Naive thymus-derived CD4-positive, alpha-beta T cell (primary cell): Measurements from ENCODE around the gene F13A1. TPM values are rescaled to one million over a fixed set of nuclear protein-coding genes. Genes with fewer than 3 reads are reported as not detected.
"Not testable (repeated sequence)": the region's sequence is repeated elsewhere in the genome, so short reads cannot be mapped to it uniquely, and the experiment has no call there.

Source experiments
- ATAC-seq: fragments of 150-1000 bp; cut with Tn5 transposase; 2 replicates; pipeline ENCODE4 v1.10.0; 2021; ENCODE audit warnings: mild to moderate bottlenecking, moderate library complexity
- CTCF ChIA-PET: fragments of 350-600 bp; sonication (Branson Sonifier 250); formaldehyde crosslinking; loops from one replicate; lab custom pipeline; 2021; ENCODE audit warnings: antibody characterized with exemption; lab: Charles Lee
- POLR2A ChIA-PET: fragments of 350-600 bp; sonication (Branson Sonifier 250); formaldehyde crosslinking; loops from one replicate; lab custom pipeline; 2021; ENCODE audit warnings: antibody characterized with exemption, inconsistent platforms; lab: Charles Lee
- DNase-seq, 9 donors: peaks; one replicate each; pipeline versions ENCODE4 v3.0.0 to v3.0.0-alpha.2; 2020 to 2022; ENCODE audit warnings: mixed read lengths in 1 of 9
- H3K27ac ChIP-seq: one replicate; pipeline ENCODE4 v1.7.0; 2013; ENCODE audit warnings: mild to moderate bottlenecking, low read depth, low read length, moderate library complexity
- H3K27me3 ChIP-seq, 2 donors: one replicate each; pipeline ENCODE4 v1.7.0; 2013; ENCODE audit warnings: low read length in 2 of 2, mild to moderate bottlenecking in 2 of 2, moderate library complexity in 2 of 2; ENCODE audit not compliant: control insufficient read depth in 2 of 2, insufficient read depth in 2 of 2
- H3K36me3 ChIP-seq, 3 experiments: 1 replicate in 2 of 3; 2 replicates in 1 of 3; pipeline ENCODE4 v1.7.0; 2013; ENCODE audit warnings: low read length in 3 of 3, mild to moderate bottlenecking in 3 of 3, moderate library complexity in 1 of 3; ENCODE audit not compliant: insufficient read depth in 3 of 3, control insufficient read depth in 2 of 3
- H3K4me1 ChIP-seq, 2 donors: one replicate each; pipeline ENCODE4 v1.7.0; 2013; ENCODE audit warnings: low read length in 2 of 2, mild to moderate bottlenecking in 2 of 2, moderate library complexity in 1 of 2; ENCODE audit not compliant: control insufficient read depth in 2 of 2, insufficient read depth in 2 of 2
- H3K4me3 ChIP-seq: 2 replicates; pipeline ENCODE4 v1.7.0; 2013; ENCODE audit warnings: mild to moderate bottlenecking, low read length
- H3K9me3 ChIP-seq, 3 experiments: 1 replicate in 2 of 3; 2 replicates in 1 of 3; pipeline ENCODE4 v1.7.0; 2013; ENCODE audit warnings: low read length in 3 of 3; ENCODE audit not compliant: control insufficient read depth in 2 of 3
- H3K27ac Mint-ChIP-seq, 9 donors: one replicate each; pipeline ENCODE4 v1.8.0; 2020 to 2022; ENCODE audit warnings: mixed read lengths in 9 of 9, mild to moderate bottlenecking in 8 of 9, moderate library complexity in 5 of 9, inconsistent platforms in 2 of 9
- H3K27me3 Mint-ChIP-seq, 5 donors: one replicate each; pipeline ENCODE4 v1.8.0; 2021 to 2022; ENCODE audit warnings: mixed read lengths in 5 of 5, mild to moderate bottlenecking in 1 of 5
- H3K36me3 Mint-ChIP-seq, 5 donors: one replicate each; pipeline ENCODE4 v1.8.0; 2020 to 2022; ENCODE audit warnings: mixed read lengths in 5 of 5, mild to moderate bottlenecking in 3 of 5, inconsistent platforms in 1 of 5
- H3K4me1 Mint-ChIP-seq, 7 donors: one replicate each; pipeline ENCODE4 v1.8.0; 2020 to 2022; ENCODE audit warnings: mixed read lengths in 7 of 7, mild to moderate bottlenecking in 3 of 7, inconsistent platforms in 1 of 7
- H3K4me3 Mint-ChIP-seq, 10 donors: one replicate each; pipeline ENCODE4 v1.8.0; 2020 to 2022; ENCODE audit warnings: mild to moderate bottlenecking in 10 of 10, mixed read lengths in 10 of 10, moderate library complexity in 6 of 10, inconsistent platforms in 2 of 10
- H3K9me3 Mint-ChIP-seq, 11 donors: one replicate each; pipeline ENCODE4 v1.8.0; 2020 to 2022; ENCODE audit warnings: mixed read lengths in 11 of 11, mild to moderate bottlenecking in 4 of 11, inconsistent platforms in 1 of 11, moderate library complexity in 1 of 11
- intact Hi-C, 2 donors: fragments of 100-400 bp; cut with micrococcal nuclease; formaldehyde crosslinking; loops; one replicate each; pipeline ENCODE4 v1.15.1; 2023
- polyA plus RNA-seq, 2 donors: library from polyadenylated mRNA; unstranded; fragments of 300-500 nt; fragmentation: Illumina TruSeq; gene quantifications; one replicate each; pipeline ENCODE4 v1.2.3, GENCODE V29; 2021
- total RNA-seq, 6 experiments: library from RNA in 5 of 6; stranded (reverse) in 5 of 6; gene quantifications; 1 replicate in 5 of 6; 2 replicates in 1 of 6; pipeline ENCODE4 v1.2.3 and lab custom pipeline; 2021 to 2026

The F13A1 gene
- total and polyA plus RNA-seq, 7 experiments from 2014 or later, result 0.04 to 42.2 (median 3.0) TPM; not detected in 1

DNA sequence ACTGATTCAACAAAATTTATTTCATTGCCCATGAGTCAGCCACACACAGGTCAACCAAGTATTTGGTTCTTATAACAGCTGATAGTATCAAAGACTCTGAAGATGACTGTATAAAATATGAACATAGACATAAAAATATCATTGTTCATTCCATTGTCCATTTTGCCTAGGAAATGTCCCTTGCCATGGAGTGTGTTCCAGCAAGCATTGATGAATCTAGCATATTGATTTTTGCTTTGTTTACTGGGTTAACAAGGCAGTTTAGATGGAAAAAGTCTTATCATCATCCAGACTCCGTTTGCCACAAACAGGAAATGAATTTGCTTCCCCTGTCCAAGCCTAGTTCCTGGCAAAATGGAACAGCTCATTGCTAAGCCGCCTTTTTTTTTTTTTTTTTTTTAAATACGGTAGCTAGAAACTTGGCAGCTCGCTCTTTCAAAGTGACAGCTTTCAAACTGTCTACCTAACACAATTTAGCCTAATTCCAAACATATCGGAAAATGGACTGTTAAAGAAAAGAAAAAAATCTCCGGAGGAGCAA, 7.5 kb downstream of the F13A1 start:
- ChIA-PET POLR2A (no interaction called here), CTCF (no interaction called here)
- Mint-ChIP-seq H3K36me3 (no peaks in the 10 kb centered on the region), H3K9me3 (peaks cover 0 to 2% (median 0%) of the 10 kb centered on the region in 11 donors), H3K27me3 (peaks cover 25 to 50% (median 34%) of the 10 kb centered on the region in 5 donors), H3K4me1 (peaks cover 0 to 2% (median 0%) of the 10 kb centered on the region in 7 donors), H3K27ac (no peak overlapping the region), H3K4me3 (no peak overlapping the region)
- Histone ChIP-seq H3K36me3 (no peaks in the 10 kb centered on the region), H3K4me1 (no peaks in the 10 kb centered on the region), H3K27me3 (no peaks in the 10 kb centered on the region), H3K4me3 (no peak overlapping the region), H3K27ac (no peak overlapping the region), H3K9me3 (no peaks in the 10 kb centered on the region)
- no peak for ATAC-seq
- intact Hi-C loops, result no loop called here
- DNase-seq, result no peak

DNA sequence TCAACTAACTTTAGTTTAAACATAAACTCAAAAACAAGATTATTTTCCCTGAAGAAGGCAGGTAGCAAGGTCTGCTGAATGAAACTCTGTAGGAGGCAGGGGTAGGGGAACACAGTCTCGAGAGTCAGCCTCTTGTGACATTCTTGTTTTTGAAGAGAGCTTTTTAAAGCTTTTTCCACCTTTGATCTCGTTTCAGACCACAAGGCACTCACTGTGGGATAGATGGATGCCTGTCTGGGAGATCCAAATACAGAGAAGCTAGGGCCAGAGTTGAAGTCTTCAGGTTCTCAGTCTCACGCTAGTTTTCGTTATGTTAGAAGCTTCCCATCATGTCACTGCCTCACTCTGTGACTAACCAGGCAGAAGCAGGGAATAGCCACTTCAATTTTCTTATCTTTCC, 14.9 kb downstream of the F13A1 start:
- H3K36me3 ChIP-seq, result no peaks in the 10 kb centered on the region
- DNase-seq, result no peak

DNA sequence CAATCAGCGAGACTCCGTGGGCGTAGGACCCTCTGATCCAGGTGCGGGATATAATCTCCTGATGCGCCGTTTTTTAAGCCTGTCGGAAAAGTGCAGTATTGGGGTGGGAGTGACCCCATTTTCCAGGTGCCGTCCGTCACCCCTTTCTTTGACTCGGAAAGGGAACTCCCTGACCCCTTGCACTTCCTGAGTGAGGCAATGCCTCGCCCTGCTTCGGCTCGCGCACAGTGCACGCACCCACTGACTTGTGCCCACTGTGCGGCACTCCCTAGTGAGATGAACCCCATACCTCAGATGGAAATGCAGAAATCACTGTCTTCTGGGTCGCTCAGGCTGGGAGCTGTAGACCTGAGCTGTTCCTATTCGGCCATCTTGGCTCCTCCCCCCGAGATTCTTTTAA, 20.1 kb downstream of the F13A1 start:
- intact Hi-C loops, DNase-seq, H3K36me3 ChIP-seq, POLR2A ChIA-PET, H3K4me3 ChIP-seq, H3K36me3 Mint-ChIP-seq, CTCF ChIA-PET, H3K27me3 ChIP-seq, ATAC-seq, H3K4me1 ChIP-seq, H3K4me3 Mint-ChIP-seq, H3K9me3 Mint-ChIP-seq, H3K9me3 ChIP-seq, H3K27ac Mint-ChIP-seq, H3K4me1 Mint-ChIP-seq, H3K27ac ChIP-seq: not testable (repeated sequence)
- peaks cover 5 to 35% (median 20%) of the 10 kb centered on the region in 5 donors for H3K27me3 Mint-ChIP-seq

More for the DNA sequence above, 14.9 kb downstream of the F13A1 start:
- intact Hi-C loops, result no loop called here
- no peaks in the 10 kb centered on the region for H3K9me3 ChIP-seq
- ATAC-seq, result no peak
- ChIA-PET POLR2A (no interaction called here), CTCF (no interaction called here)
- H3K4me3 ChIP-seq, result no peak overlapping the region
- peaks cover 0 to 6% (median 0%) of the 10 kb centered on the region in 11 donors for H3K9me3 Mint-ChIP-seq
- no peak overlapping the region for H3K4me3 Mint-ChIP-seq
- no peak overlapping the region for H3K27ac Mint-ChIP-seq
- H3K4me1 ChIP-seq, result no peaks in the 10 kb centered on the region
- H3K27ac ChIP-seq, result no peak overlapping the region
- H3K36me3 Mint-ChIP-seq, result no peaks in the 10 kb centered on the region
- H3K27me3 ChIP-seq, result no peaks in the 10 kb centered on the region
- peaks cover 12 to 48% (median 25%) of the 10 kb centered on the region in 5 donors for H3K27me3 Mint-ChIP-seq
- H3K4me1 Mint-ChIP-seq, result no peaks in the 10 kb centered on the region

DNA sequence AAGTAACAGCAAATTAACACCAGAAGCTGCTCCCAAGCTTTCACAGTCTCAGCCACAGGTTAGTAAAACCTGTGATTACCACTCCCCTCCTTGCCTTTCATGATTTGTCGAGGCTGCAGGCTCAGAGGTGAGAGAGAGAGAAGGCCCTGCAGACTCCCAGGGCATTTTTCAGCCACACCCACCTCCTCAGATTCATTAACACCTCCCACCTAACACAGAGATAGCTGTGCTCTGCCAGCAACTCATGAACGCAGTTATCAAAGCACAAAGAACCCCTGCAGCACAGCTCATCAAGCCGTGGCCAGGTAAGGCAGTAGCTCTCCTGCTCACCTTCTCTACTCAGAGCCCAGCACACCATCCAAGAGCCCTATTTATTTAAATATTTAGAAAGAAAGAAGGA, 27.1 kb downstream of the F13A1 start:
- Mint-ChIP-seq H3K27me3 (peaks cover 12 to 34% (median 20%) of the 10 kb centered on the region in 5 donors), H3K27ac (no peak overlapping the region), H3K4me1 (no peaks in the 10 kb centered on the region), H3K4me3 (no peak overlapping the region), H3K9me3 (peaks cover 0 to 3% (median 0%) of the 10 kb centered on the region in 11 donors), H3K36me3 (peaks cover 0 to 3% (median 0%) of the 10 kb centered on the region in 5 donors)
- no peak overlapping the region for H3K27ac ChIP-seq
- ChIA-PET POLR2A (no interaction called here), CTCF (no interaction called here)
- no peak for DNase-seq
- no peak for ATAC-seq
- no peak overlapping the region for H3K4me3 ChIP-seq
- no peaks in the 10 kb centered on the region for H3K27me3 ChIP-seq
- intact Hi-C loops, result no loop called here
- no peaks in the 10 kb centered on the region for H3K9me3 ChIP-seq
- H3K36me3 ChIP-seq, result no peaks in the 10 kb centered on the region
- no peaks in the 10 kb centered on the region for H3K4me1 ChIP-seq

DNA sequence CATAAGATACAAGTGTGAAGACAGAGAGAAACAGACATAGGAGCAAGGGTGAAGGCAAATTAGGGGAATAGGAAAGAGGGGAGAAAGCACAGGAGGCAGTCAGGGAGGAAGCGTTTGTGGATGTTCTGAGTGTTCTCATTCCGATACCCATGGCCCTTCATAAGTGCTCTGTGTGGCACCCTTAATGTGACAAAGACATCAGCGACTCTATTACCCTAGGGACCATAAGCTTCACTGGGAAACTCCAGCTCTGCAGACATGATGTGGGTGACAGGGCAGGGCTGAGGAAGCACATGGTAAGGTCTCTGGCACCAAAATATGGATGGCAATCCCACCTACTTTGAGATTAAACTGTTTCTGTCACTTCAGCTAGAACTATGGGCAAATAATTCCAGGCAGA, 33.0 kb downstream of the F13A1 start:
- Histone ChIP-seq H3K4me1 (no peaks in the 10 kb centered on the region), H3K27ac (no peak overlapping the region), H3K27me3 (no peaks in the 10 kb centered on the region), H3K4me3 (no peak overlapping the region), H3K9me3 (no peaks in the 10 kb centered on the region), H3K36me3 (no peaks in the 10 kb centered on the region)
- no peak overlapping the region for H3K27ac Mint-ChIP-seq
- no peak for DNase-seq
- no peaks in the 10 kb centered on the region for H3K4me1 Mint-ChIP-seq
- intact Hi-C loops, result no loop called here
- ATAC-seq, result no peak
- ChIA-PET CTCF (no interaction called here), POLR2A (no interaction called here)
- peaks cover 0 to 2% (median 0%) of the 10 kb centered on the region in 5 donors for H3K36me3 Mint-ChIP-seq
- H3K4me3 Mint-ChIP-seq, result no peak overlapping the region
- peaks cover 12 to 33% (median 24%) of the 10 kb centered on the region in 5 donors for H3K27me3 Mint-ChIP-seq
- H3K9me3 Mint-ChIP-seq, result no peaks in the 10 kb centered on the region

DNA sequence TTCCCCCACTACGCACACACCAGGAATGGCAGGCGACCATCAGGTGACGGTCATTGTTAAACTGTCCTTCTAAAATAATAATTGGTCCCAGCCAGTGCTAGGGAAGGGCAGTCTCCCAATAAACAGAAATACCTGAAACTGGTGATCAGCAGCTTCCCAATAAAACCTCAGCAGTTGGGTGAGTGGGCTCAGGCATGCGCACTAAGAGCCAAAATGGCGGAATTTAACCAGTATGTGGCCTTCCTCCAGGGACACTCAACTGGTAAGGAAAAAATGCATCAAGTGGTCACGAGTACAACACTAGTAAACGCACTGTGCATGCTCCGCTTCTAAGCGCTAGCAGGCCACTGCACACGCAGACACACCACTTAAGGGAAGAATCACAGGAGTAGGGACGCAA, 34.8 kb downstream of the F13A1 start:
- Mint-ChIP-seq H3K9me3 (no peaks in the 10 kb centered on the region), H3K27me3 (peaks cover 0 to 19% (median 8%) of the 10 kb centered on the region in 5 donors), H3K4me3 (no peak overlapping the region), H3K27ac (no peak overlapping the region), H3K4me1 (no peaks in the 10 kb centered on the region), H3K36me3 (no peaks in the 10 kb centered on the region)
- ChIA-PET POLR2A (no interaction called here), CTCF (no interaction called here)
- ATAC-seq (no peak), DNase-seq (no peak)
- Histone ChIP-seq H3K9me3 (no peaks in the 10 kb centered on the region), H3K36me3 (no peaks in the 10 kb centered on the region), H3K27ac (no peak overlapping the region), H3K27me3 (no peaks in the 10 kb centered on the region), H3K4me1 (no peaks in the 10 kb centered on the region), H3K4me3 (no peak overlapping the region)
- intact Hi-C loops, result no loop called here

DNA sequence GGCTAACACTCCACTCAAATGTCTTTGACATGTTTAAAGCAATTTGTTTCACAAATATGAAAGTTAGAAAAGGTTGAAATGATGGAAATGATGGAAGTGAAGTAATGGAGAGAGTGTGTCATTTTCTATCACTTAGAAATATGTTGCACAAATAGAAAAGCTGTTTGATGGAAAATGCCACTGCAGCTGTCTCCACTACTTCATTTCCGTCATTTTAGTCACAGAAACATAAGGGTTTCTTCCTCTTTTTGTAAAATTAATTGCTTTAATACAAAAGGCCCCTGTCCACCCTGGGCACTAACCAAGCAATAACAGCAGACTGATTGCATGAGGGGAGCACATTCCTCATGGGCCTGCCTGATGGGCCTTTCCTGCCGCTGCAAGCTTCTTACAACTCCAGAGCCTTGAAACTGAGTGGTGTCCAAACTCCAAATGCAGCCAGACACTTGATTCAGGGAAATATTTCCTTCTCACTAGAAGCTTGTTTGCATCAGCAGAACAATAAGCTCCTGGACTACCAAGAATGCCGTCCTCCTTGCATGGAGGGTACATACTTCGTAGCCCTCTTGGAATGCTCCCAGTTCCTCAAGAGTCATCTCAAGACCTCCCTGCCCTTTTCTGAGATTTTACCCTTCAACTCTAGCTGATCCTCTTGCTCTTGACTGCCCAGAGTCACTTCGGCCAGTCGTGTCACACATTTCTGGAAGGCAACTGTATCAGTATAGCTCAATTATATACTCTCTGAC, 36.1 kb downstream of the F13A1 start:
- no peak overlapping the region for H3K27ac ChIP-seq
- H3K4me1 ChIP-seq, result no peaks in the 10 kb centered on the region
- ChIA-PET POLR2A (no interaction called here), CTCF (no interaction called here)
- no peak overlapping the region for H3K4me3 ChIP-seq
- ATAC-seq, result no peak
- intact Hi-C loops, result no loop called here
- Mint-ChIP-seq H3K9me3 (no peaks in the 10 kb centered on the region), H3K27ac (no peak overlapping the region), H3K27me3 (peaks cover 0 to 13% (median 4%) of the 10 kb centered on the region in 5 donors), H3K4me1 (no peaks in the 10 kb centered on the region), H3K36me3 (no peaks in the 10 kb centered on the region), H3K4me3 (no peak overlapping the region)
- no peak for DNase-seq
- H3K36me3 ChIP-seq, result no peaks in the 10 kb centered on the region
- H3K27me3 ChIP-seq, result no peaks in the 10 kb centered on the region
- H3K9me3 ChIP-seq, result no peaks in the 10 kb centered on the region
